HEK293 (cell line): ENCODE measurements around the gene DXO.

ENCODE experiments used
- CTCF ChIA-PET: fragments of 350-600 bp; formaldehyde crosslinking; extraction: SDS; loops from one replicate; lab custom pipeline; 2021; ENCODE audit warnings: antibody characterized with exemption; lab: Yijun Ruan, JAX
- POLR2A ChIA-PET: fragments of 300-600 bp; formaldehyde crosslinking; extraction: SDS; loops from one replicate; lab custom pipeline; 2020; ENCODE audit warnings: antibody characterized with exemption, inconsistent platforms; lab: Yijun Ruan, JAX
- H3K27ac ChIP-seq: fragments of 200-500 bp; sonication (Bioruptor generic); 2 replicates; pipeline ENCODE4 v1.5.1; 2014; ENCODE audit warnings: low read depth, low read length, control low read depth, inconsistent platforms; ENCODE audit errors: extremely low read depth
- H3K36me3 ChIP-seq, 2 experiments: fragments of 200-500 bp in 1 of 2; sonication (Bioruptor generic) in 1 of 2; 1 replicate in 1 of 2; 2 replicates in 1 of 2; pipeline ENCODE4 v1.5.1; 2014 to 2017; ENCODE audit warnings: inconsistent platforms in 2 of 2, low read length in 2 of 2; ENCODE audit not compliant: control insufficient read depth in 2 of 2, insufficient read depth in 1 of 2
- H3K4me1 ChIP-seq: fragments of 200-500 bp; sonication (Bioruptor generic); 2 replicates; pipeline ENCODE4 v1.5.1; 2014; ENCODE audit warnings: mild to moderate bottlenecking, low read length, inconsistent platforms; ENCODE audit not compliant: control insufficient read depth, insufficient read depth
- H3K4me3 ChIP-seq: 2 replicates; pipeline ENCODE4 v1.5.1; 2011; ENCODE audit warnings: low read depth, mild to moderate bottlenecking, control low read depth, low read length, moderate library complexity
- H3K9me3 ChIP-seq: fragments of 200-500 bp; sonication (Bioruptor generic); 2 replicates; pipeline ENCODE4 v1.5.1; 2014; ENCODE audit warnings: low read depth, low read length, inconsistent platforms; ENCODE audit not compliant: control insufficient read depth, insufficient read depth
- ATF2 ChIP-seq: fragments of 450-650 bp; formaldehyde crosslinking; IDR thresholded peaks from 2 replicates; pipeline ENCODE4 v1.5.1; 2016; ENCODE audit warnings: missing biosample characterization, missing genetic modification characterization, low read depth
- GLI4 ChIP-seq: fragments of 450-650 bp; formaldehyde crosslinking; IDR thresholded peaks from 2 replicates; pipeline ENCODE4 v1.5.1; 2016; ENCODE audit warnings: missing biosample characterization, missing genetic modification characterization
- HIC1 ChIP-seq: fragments of 450-650 bp; formaldehyde crosslinking; IDR thresholded peaks from 2 replicates; pipeline ENCODE4 v1.5.1; 2016; ENCODE audit warnings: missing biosample characterization, missing genetic modification characterization
- KLF17 ChIP-seq: fragments of 450-650 bp; formaldehyde crosslinking; IDR thresholded peaks from 2 replicates; pipeline ENCODE4 v1.5.1; 2016; ENCODE audit warnings: missing biosample characterization, missing genetic modification characterization
- KLF8 ChIP-seq: fragments of 450-650 bp; formaldehyde crosslinking; IDR thresholded peaks from 2 replicates; pipeline ENCODE4 v1.5.1; 2016; ENCODE audit warnings: missing biosample characterization, missing genetic modification characterization
- REPIN1 ChIP-seq: fragments of 450-650 bp; formaldehyde crosslinking; IDR thresholded peaks from 2 replicates; pipeline ENCODE4 v1.5.1; 2017; ENCODE audit warnings: missing biosample characterization, missing genetic modification characterization, low read depth
- REST ChIP-seq: fragments of 450-650 bp; formaldehyde crosslinking; IDR thresholded peaks from 2 replicates; pipeline ENCODE4 v1.5.1; 2016; ENCODE audit warnings: missing biosample characterization, missing genetic modification characterization
- SCRT1 ChIP-seq: fragments of 450-650 bp; formaldehyde crosslinking; IDR thresholded peaks from 2 replicates; pipeline ENCODE4 v1.5.1; 2016; ENCODE audit warnings: missing biosample characterization, missing genetic modification characterization, borderline replicate concordance
- ZNF121 ChIP-seq: fragments of 450-650 bp; formaldehyde crosslinking; IDR thresholded peaks from 2 replicates; pipeline ENCODE4 v1.5.1; 2016; ENCODE audit warnings: missing biosample characterization, missing genetic modification characterization
- ZNF133 ChIP-seq: fragments of 450-650 bp; formaldehyde crosslinking; IDR thresholded peaks from 2 replicates; pipeline ENCODE4 v1.5.1; 2016; ENCODE audit warnings: missing biosample characterization, missing genetic modification characterization
- ZNF184 ChIP-seq: fragments of 450-650 bp; IDR thresholded peaks from 2 replicates; pipeline ENCODE4 v1.5.1; 2018; ENCODE audit warnings: missing biosample characterization, mild to moderate bottlenecking, missing genetic modification characterization
- ZNF214 ChIP-seq: fragments of 450-650 bp; formaldehyde crosslinking; IDR thresholded peaks from 2 replicates; pipeline ENCODE4 v1.5.1; 2017; ENCODE audit warnings: missing biosample characterization, mild to moderate bottlenecking, missing genetic modification characterization, borderline replicate concordance
- ZNF350 ChIP-seq: fragments of 450-650 bp; formaldehyde crosslinking; IDR thresholded peaks from 2 replicates; pipeline ENCODE4 v1.5.0; 2017; ENCODE audit warnings: missing biosample characterization, mild to moderate bottlenecking, missing genetic modification characterization
- ZNF48 ChIP-seq: fragments of 450-650 bp; formaldehyde crosslinking; IDR thresholded peaks from 2 replicates; pipeline ENCODE4 v1.5.1; 2016; ENCODE audit warnings: missing biosample characterization, missing genetic modification characterization
- ZNF600 ChIP-seq: fragments of 450-650 bp; formaldehyde crosslinking; IDR thresholded peaks from 2 replicates; pipeline ENCODE4 v1.5.1; 2016; ENCODE audit warnings: missing biosample characterization, missing genetic modification characterization
- ZNF610 ChIP-seq: fragments of 450-650 bp; formaldehyde crosslinking; IDR thresholded peaks from 2 replicates; pipeline ENCODE4 v1.5.1; 2016; ENCODE audit warnings: missing biosample characterization, missing genetic modification characterization, borderline replicate concordance
- ZNF639 ChIP-seq: fragments of 450-650 bp; formaldehyde crosslinking; IDR thresholded peaks from 2 replicates; pipeline ENCODE4 v1.5.1; 2016; ENCODE audit warnings: missing biosample characterization, missing genetic modification characterization
- ZNF645 ChIP-seq: fragments of 450-650 bp; formaldehyde crosslinking; IDR thresholded peaks from 2 replicates; pipeline ENCODE4; 2016; ENCODE audit warnings: missing biosample characterization, missing genetic modification characterization
- ZNF670 ChIP-seq: fragments of 450-650 bp; formaldehyde crosslinking; IDR thresholded peaks from 2 replicates; pipeline ENCODE4 v1.5.1; 2016; ENCODE audit warnings: missing biosample characterization, missing genetic modification characterization, low read depth
- ZNF776 ChIP-seq: fragments of 450-650 bp; formaldehyde crosslinking; IDR thresholded peaks from 2 replicates; pipeline ENCODE4 v1.5.0; 2017; ENCODE audit warnings: missing biosample characterization, missing genetic modification characterization, borderline replicate concordance
- ZSCAN23 ChIP-seq: fragments of 450-650 bp; formaldehyde crosslinking; IDR thresholded peaks from 2 replicates; pipeline ENCODE4 v1.5.1; 2016; ENCODE audit warnings: missing biosample characterization, missing genetic modification characterization
- ZSCAN5A ChIP-seq: fragments of 450-650 bp; formaldehyde crosslinking; IDR thresholded peaks from 2 replicates; pipeline ENCODE4 v1.5.1; 2016; ENCODE audit warnings: missing biosample characterization, missing genetic modification characterization

DXO gene

GRCh38 chr6:31958412-31958740 lies 13.6 kb downstream of the DXO start (continued):
- TF ChIP-seq REST, result 0 out of 2 replicates have a peak, but pooled peaks have one; percentile 50
- no peak for TF ChIP-seq HIC1 (tag by site-specific recombination)

GRCh38 chr6:31956796-31957195 lies 15.1 kb downstream of the DXO start:
- POLR2A ChIA-PET, result interaction anchor here (4.8 kb wide), 1 partner anchor 15 kb away, joined by 64 read pairs; the partner anchor contains the start of gene DXO
- Histone ChIP-seq H3K4me3 (no peak overlapping the region), H3K4me1 (no peaks in the 10 kb centered on the region; the same call in 1 of the 2 replicates), H3K9me3 (no peaks in the 10 kb centered on the region), H3K27ac (no peak overlapping the region), H3K36me3 (peaks cover 15 to 75% of the 10 kb centered on the region in 2 experiments)
- TF ChIP-seq ATF2 (tag by site-specific recombination) (no peak), ZSCAN23 (tag by site-specific recombination) (no peak), SCRT1 (no peak), ZNF133 (tag by site-specific recombination) (no peak), ZNF184 (no peak), KLF8 (tag by site-specific recombination) (no peak), KLF17 (no peak), ZNF645 (tag by site-specific recombination) (no peak), ZNF350 (tag by site-specific recombination) (no peak), ZNF214 (tag by site-specific recombination) (no peak), ZNF670 (tag by site-specific recombination) (no peak), REPIN1 (tag by site-specific recombination) (no peak), ZNF121 (no peak), ZNF610 (tag by site-specific recombination) (no peak), ZSCAN5A (no peak), GLI4 (no peak), ZNF600 (tag by site-specific recombination) (no peak), ZNF639 (tag by site-specific recombination) (no peak), ZNF776 (no peak), ZNF48 (tag by site-specific recombination) (no peak)
- CTCF ChIA-PET, result interaction anchor here (0.7 to 1.2 kb wide), 3 partner anchors 34 to 279 kb away, joined by 3 to 4 read pairs (median 4); no protein-coding TSS in a partner anchor
